NT2/D1 (cell line): Measurements from ENCODE around the gene KRTAP4-1.

Experiments used
- DNase-seq: peaks from one replicate; pipeline ENCODE4 v3.0.0-alpha.2; 2011; ENCODE audit warnings: low read depth, low spot score
- H3K27me3 ChIP-seq: 2 replicates; pipeline ENCODE4 v1.6.0; 2011; ENCODE audit warnings: mild to moderate bottlenecking; ENCODE audit not compliant: insufficient read length, insufficient read depth
- H3K36me3 ChIP-seq: 2 replicates; pipeline ENCODE4 v1.6.1; 2011; ENCODE audit warnings: mild to moderate bottlenecking, low read length, mixed read lengths; ENCODE audit not compliant: insufficient read depth, insufficient read length
- H3K4me1 ChIP-seq: 2 replicates; pipeline ENCODE4 v1.5.1; 2011; ENCODE audit not compliant: insufficient read depth, insufficient read length
- H3K4me3 ChIP-seq: 2 replicates; pipeline ENCODE4 v1.5.1; 2011; ENCODE audit warnings: low read depth; ENCODE audit not compliant: insufficient read length
- H3K9ac ChIP-seq: 2 replicates; pipeline ENCODE4 v1.6.0; 2011; ENCODE audit warnings: low read depth; ENCODE audit not compliant: insufficient read length
- H3K9me3 ChIP-seq: 2 replicates; pipeline ENCODE4 v1.5.1; 2011; ENCODE audit warnings: mild to moderate bottlenecking, low read length; ENCODE audit not compliant: insufficient read depth
- SUZ12 ChIP-seq: IDR thresholded peaks from 2 replicates; pipeline ENCODE4 v1.6.1; 2011; ENCODE audit not compliant: insufficient read length, insufficient read depth; ENCODE audit errors: extremely low read depth
- YY1 ChIP-seq: IDR thresholded peaks from 2 replicates; pipeline ENCODE4 v1.6.1; 2011; ENCODE audit not compliant: insufficient read length, insufficient read depth
- ZNF274 ChIP-seq: IDR thresholded peaks from 2 replicates; pipeline ENCODE4 v1.6.1; 2011; ENCODE audit warnings: mild to moderate bottlenecking, low read depth, low read length

The KRTAP4-1 gene

DNA sequence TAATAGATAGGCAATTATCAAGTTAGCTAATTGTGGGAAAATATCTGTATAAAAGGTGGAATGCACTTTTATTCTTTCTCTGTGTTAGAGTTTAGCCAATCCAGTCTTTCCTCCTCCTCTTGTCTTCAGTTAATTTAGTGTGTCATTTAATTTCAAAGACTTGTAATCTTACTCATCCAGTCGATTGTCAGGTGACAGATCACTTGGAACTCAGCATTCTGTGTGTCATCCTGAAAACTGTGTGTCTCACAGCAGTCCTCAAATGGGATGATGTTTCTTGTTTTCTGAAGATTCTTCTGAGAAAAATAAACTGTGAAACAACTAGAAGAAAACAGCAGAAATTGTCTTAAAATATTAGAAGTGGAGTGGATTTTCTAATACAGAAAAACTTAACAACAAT, 290 bp upstream of the KRTAP4-1 start:
- TF ChIP-seq YY1 = no peak
- no peak for TF ChIP-seq SUZ12
- TF ChIP-seq ZNF274 = no peak
- no peaks in the 10 kb centered on the region for H3K27me3 ChIP-seq
- no peak for DNase-seq
- H3K4me3 ChIP-seq = no peak overlapping the region
- no peaks in the 10 kb centered on the region for H3K36me3 ChIP-seq
- H3K4me1 ChIP-seq = no peaks in the 10 kb centered on the region
- H3K9ac ChIP-seq = no peak overlapping the region
- no peaks in the 10 kb centered on the region for H3K9me3 ChIP-seq

- no peak for DNase-seq
- no peaks in the 10 kb centered on the region for H3K4me1 ChIP-seq
- TF ChIP-seq ZNF274 = no peak
- H3K36me3 ChIP-seq = no peaks in the 10 kb centered on the region
- no peak overlapping the region for H3K4me3 ChIP-seq
- no peak overlapping the region for H3K9ac ChIP-seq
- no peaks in the 10 kb centered on the region for H3K9me3 ChIP-seq
- no peaks in the 10 kb centered on the region for H3K27me3 ChIP-seq
Measured at GRCh38 chr17:41178843-41179616, 5.7 kb downstream of the KRTAP4-1 start.

DNA sequence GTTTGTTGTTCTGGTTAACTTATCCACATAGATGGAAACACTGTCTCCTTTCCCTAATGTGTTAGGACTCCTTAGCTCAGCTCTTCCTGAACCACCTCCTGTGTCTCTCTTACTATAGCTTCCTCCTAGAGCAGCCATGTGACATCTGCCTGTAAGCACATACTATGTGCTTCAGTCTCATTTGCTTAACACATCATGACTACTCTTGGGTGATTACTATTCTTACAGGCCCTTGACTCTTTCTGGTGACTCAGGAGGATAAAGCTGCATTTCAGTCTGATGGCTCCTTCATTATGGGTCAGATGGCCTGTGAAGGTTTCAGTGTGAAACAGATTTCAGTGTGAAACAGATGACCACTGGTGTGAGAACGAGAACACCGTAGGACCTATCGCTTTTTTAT, 6.4 kb downstream of the KRTAP4-1 start:
- DNase-seq = no peak
- no peaks in the 10 kb centered on the region for H3K27me3 ChIP-seq
- H3K9ac ChIP-seq = no peak overlapping the region
- no peaks in the 10 kb centered on the region for H3K9me3 ChIP-seq
- no peaks in the 10 kb centered on the region for H3K4me1 ChIP-seq
- TF ChIP-seq ZNF274 (no peak), YY1 (no peak), SUZ12 (no peak)
- H3K4me3 ChIP-seq = no peak overlapping the region
- no peaks in the 10 kb centered on the region for H3K36me3 ChIP-seq

DNA sequence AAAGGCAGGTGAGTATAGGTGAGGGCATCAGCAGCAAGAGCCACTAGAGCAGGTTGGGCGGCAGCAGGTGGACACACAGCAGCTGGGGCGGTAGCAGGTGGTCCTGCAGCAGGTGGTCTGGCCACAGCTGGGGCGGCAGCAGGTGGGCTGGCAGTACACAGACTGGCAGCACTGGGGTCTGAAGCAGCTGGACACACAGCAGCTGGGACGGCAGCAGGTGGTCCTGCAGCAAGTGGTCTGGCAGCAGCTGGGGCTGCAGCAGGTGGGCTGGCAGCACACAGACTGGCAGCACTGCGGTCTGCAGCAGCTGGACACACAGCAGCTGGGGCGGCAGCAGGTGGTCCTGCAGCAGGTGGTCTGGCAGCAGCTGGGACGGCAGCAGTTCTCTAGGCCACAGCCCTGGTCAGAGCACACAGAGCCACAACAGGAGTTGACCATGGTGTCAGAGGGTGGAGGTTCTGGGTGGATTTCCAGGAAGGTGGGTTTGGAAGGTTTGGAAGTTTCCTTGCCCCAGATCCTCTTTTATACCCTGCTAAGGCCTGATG, 6.9 kb downstream of the KRTAP4-1 start, which contains the start of gene KRTAP4-2:
Gene KRTAP4-2, minus strand, starts transcription at position 495 of the 545 bp plus-strand sequence. Its CDS starts 57 bp downstream, at position 438.
- TF ChIP-seq ZNF274 (no peak), SUZ12 (no peak), YY1 (no peak)
- no peak within 1 kb of the TSS for H3K9ac ChIP-seq

GRCh38 chr17:41176744-41177387, 7.8 kb downstream of the KRTAP4-1 start:
- H3K9ac ChIP-seq = no peak overlapping the region
- TF ChIP-seq ZNF274 (no peak), SUZ12 (no peak), YY1 (no peak)

More for the DNA sequence above, 6.9 kb downstream of the KRTAP4-1 start, which contains the start of gene KRTAP4-2:
- H3K4me3 ChIP-seq = no peak within 1 kb of the TSS
- no peaks in the 10 kb centered on the region for H3K4me1 ChIP-seq
- DNase-seq = no peak
- H3K36me3 ChIP-seq = no peaks in the 10 kb centered on the region
- H3K27me3 ChIP-seq = no peaks in the 10 kb centered on the region
- H3K9me3 ChIP-seq = no peaks in the 10 kb centered on the region

GRCh38 chr17:41171886-41172285, 12.8 kb downstream of the KRTAP4-1 start:
- no peak overlapping the region for H3K9ac ChIP-seq
- no peaks in the 10 kb centered on the region for H3K9me3 ChIP-seq
- H3K27me3 ChIP-seq = no peaks in the 10 kb centered on the region
- no peaks in the 10 kb centered on the region for H3K36me3 ChIP-seq
- TF ChIP-seq ZNF274 (no peak), SUZ12 (no peak), YY1 (no peak)
- H3K4me3 ChIP-seq = no peak overlapping the region
- no peaks in the 10 kb centered on the region for H3K4me1 ChIP-seq
- no peak for DNase-seq

More at GRCh38 chr17:41176744-41177387, 7.8 kb downstream of the KRTAP4-1 start:
- no peaks in the 10 kb centered on the region for H3K27me3 ChIP-seq
- no peaks in the 10 kb centered on the region for H3K9me3 ChIP-seq
- H3K36me3 ChIP-seq = no peaks in the 10 kb centered on the region
- no peak for DNase-seq
- H3K4me1 ChIP-seq = no peaks in the 10 kb centered on the region
- H3K4me3 ChIP-seq = no peak overlapping the region

DNA sequence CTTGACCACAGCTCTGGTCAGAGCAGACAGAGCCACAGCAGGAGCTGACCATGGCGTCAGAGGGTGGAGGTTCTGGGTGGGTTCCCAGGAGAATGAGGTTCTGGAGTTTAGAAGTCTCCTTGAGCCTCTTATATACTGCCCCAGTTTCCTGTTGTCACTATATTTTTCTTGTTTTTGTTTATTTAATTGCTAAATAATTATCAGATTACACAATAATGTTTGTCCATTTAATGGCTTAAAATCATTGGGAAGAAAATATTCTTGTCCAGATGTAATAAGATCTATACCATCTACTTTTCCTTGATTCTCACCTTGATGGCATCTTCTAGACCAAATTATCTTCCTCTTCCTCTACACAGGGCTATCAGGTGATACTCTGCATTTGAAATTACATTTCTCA, 16.6 kb downstream of the KRTAP4-1 start, which contains the start of gene KRTAP4-3:
Gene KRTAP4-3, minus strand, starts transcription at position 101 of the 400 bp plus-strand sequence. Its CDS starts 49 bp downstream, at position 52.
- TF ChIP-seq ZNF274 = no peak
- TF ChIP-seq SUZ12 = no peak
- no peak for TF ChIP-seq YY1
- Histone ChIP-seq H3K36me3 (no peaks in the 10 kb centered on the region), H3K9me3 (no peaks in the 10 kb centered on the region), H3K9ac (no peak within 1 kb of the TSS), H3K27me3 (no peaks in the 10 kb centered on the region), H3K4me3 (no peak within 1 kb of the TSS), H3K4me1 (no peaks in the 10 kb centered on the region)
- no peak for DNase-seq
